Left ventricle myocardium inferior (tissue), 1 donor: Measurements from ENCODE around the gene LRRC61. TPM values are rescaled to one million over a fixed set of nuclear protein-coding genes. Genes with fewer than 3 reads are reported as not detected.

Experiments
- total RNA-seq: library from RNA; stranded (reverse); fragmentation: NEBNext Ultra II Directional; extraction: Animal tissue kit (Norgen Biotek cat#: 25700); gene quantifications from one replicate; pipeline ENCODE4 v1.2.1, GENCODE V29; 2021
- donor health status: DM: no; HTN: yes; CAD: no; lungs with severe emphysema.

The LRRC61 gene
- total RNA-seq, 1 donor from 2014 or later: 4.3 TPM

Other genes starting within 250 kb of the LRRC61 start
- gene ACTR3C, start 190 bp downstream of the LRRC61 start, total RNA-seq: 5.1 TPM
- gene RARRES2, start 18.3 kb downstream of the LRRC61 start, total RNA-seq: 17.6 TPM
- 110 TPM for gene REPIN1, start 45.5 kb downstream of the LRRC61 start, total RNA-seq
- gene ZNF775, start 56.0 kb downstream of the LRRC61 start, total RNA-seq: 3.1 TPM
- gene GIMAP8, start 127.3 kb downstream of the LRRC61 start, total RNA-seq: 11.0 TPM
- 16.8 TPM for gene GIMAP7, start 191.5 kb downstream of the LRRC61 start, total RNA-seq
- gene GIMAP4, start 244.0 kb downstream of the LRRC61 start, total RNA-seq: 31.2 TPM